Measurements from ENCODE around the gene FHIT. TPM values are rescaled to one million over a fixed set of nuclear protein-coding genes. Genes with fewer than 3 reads are reported as not detected.

The FHIT gene
- total RNA-seq, 1 donor from 2014 or later: 20.2 TPM

DNA sequence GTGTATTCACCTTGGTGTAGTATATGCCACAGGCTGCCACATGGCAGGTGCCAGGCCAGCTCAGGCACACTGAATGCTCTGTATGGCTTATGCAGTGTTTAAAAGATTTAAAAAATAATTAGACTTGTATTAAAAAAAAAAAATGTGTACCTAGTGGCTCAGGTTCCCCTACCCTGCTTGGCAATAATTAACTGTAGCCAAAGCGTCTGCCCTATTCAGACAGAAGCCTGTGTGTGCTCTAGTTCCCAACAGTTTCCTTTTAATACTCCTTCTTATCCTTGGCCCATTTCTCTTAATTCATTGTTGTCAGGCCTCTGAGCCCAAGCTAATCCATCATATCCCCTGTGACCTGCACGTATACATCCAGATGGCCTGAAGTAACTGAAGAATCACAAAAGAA is 1449.2 kb downstream of the FHIT start:
- no peak overlapping the region for H3K27ac Mint-ChIP-seq (ENCODE audit: unreplicated experiment)
- no peaks in the 10 kb centered on the region for H3K4me1 Mint-ChIP-seq (ENCODE audit: unreplicated experiment)

GRCh38 chr3:59800481-59800880 is 1450.8 kb downstream of the FHIT start:
- no peak overlapping the region for H3K4me3 Mint-ChIP-seq (ENCODE audit: unreplicated experiment)
- H3K9me3 Mint-ChIP-seq (ENCODE audit: unreplicated experiment): no peaks in the 10 kb centered on the region
- no peak overlapping the region for H3K27ac Mint-ChIP-seq (ENCODE audit: unreplicated experiment)
- peaks cover 1% of the 10 kb centered on the region for H3K27me3 Mint-ChIP-seq (ENCODE audit: unreplicated experiment)
- DNase-seq (ENCODE audit: low spot score): no peak
- no peaks in the 10 kb centered on the region for H3K4me1 Mint-ChIP-seq (ENCODE audit: unreplicated experiment)
- H3K36me3 Mint-ChIP-seq (ENCODE audit: low read depth, unreplicated experiment): no peaks in the 10 kb centered on the region
- TF ChIP-seq, protein P1, sequence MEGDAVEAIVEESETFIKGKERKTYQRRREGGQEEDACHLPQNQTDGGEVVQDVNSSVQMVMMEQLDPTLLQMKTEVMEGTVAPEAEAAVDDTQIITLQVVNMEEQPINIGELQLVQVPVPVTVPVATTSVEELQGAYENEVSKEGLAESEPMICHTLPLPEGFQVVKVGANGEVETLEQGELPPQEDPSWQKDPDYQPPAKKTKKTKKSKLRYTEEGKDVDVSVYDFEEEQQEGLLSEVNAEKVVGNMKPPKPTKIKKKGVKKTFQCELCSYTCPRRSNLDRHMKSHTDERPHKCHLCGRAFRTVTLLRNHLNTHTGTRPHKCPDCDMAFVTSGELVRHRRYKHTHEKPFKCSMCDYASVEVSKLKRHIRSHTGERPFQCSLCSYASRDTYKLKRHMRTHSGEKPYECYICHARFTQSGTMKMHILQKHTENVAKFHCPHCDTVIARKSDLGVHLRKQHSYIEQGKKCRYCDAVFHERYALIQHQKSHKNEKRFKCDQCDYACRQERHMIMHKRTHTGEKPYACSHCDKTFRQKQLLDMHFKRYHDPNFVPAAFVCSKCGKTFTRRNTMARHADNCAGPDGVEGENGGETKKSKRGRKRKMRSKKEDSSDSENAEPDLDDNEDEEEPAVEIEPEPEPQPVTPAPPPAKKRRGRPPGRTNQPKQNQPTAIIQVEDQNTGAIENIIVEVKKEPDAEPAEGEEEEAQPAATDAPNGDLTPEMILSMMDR (IDR thresholded peaks at IDR 0.05; ENCODE audit: unreplicated experiment): no peak

More for the DNA sequence above, 1449.2 kb downstream of the FHIT start:
- DNase-seq (ENCODE audit: low spot score): no peak
- TF ChIP-seq, protein P1 (IDR thresholded peaks at IDR 0.05; ENCODE audit: unreplicated experiment): no peak
- Mint-ChIP-seq H3K4me3 (ENCODE audit: unreplicated experiment) (no peak overlapping the region), H3K27me3 (ENCODE audit: unreplicated experiment) (peaks cover 1% of the 10 kb centered on the region), H3K9me3 (ENCODE audit: unreplicated experiment) (no peaks in the 10 kb centered on the region), H3K36me3 (ENCODE audit: low read depth, unreplicated experiment) (no peaks in the 10 kb centered on the region)

GRCh38 chr3:59798372-59799086 is 1452.7 kb downstream of the FHIT start:
- Mint-ChIP-seq H3K4me1 (ENCODE audit: unreplicated experiment) (no peaks in the 10 kb centered on the region), H3K27ac (ENCODE audit: unreplicated experiment) (no peak overlapping the region), H3K4me3 (ENCODE audit: unreplicated experiment) (no peak overlapping the region), H3K36me3 (ENCODE audit: low read depth, unreplicated experiment) (no peaks in the 10 kb centered on the region), H3K27me3 (ENCODE audit: unreplicated experiment) (no peaks in the 10 kb centered on the region), H3K9me3 (ENCODE audit: unreplicated experiment) (no peaks in the 10 kb centered on the region)
- DNase-seq (ENCODE audit: low spot score): no peak
- TF ChIP-seq, protein P1 (IDR thresholded peaks at IDR 0.05; ENCODE audit: unreplicated experiment): no peak

DNA sequence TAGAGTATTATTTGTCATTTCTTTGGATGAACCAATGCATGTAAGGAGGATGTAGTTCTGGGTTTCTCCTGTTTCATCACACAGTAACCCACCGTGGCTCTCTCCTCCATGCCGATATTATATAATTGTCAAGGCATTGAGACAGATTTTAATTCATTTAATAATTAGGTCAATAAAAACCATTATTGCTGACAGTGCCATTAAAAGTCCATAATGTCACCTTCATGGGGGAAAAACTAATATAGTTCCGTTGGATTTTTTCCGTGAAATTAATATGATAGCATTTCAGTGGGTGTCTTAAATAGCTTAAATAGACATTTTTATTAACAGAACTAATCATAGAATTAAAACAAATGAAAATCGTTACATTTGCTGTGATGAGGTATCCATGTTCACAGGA is 1453.7 kb downstream of the FHIT start:
- no peaks in the 10 kb centered on the region for H3K36me3 Mint-ChIP-seq (ENCODE audit: low read depth, unreplicated experiment)
- H3K4me1 Mint-ChIP-seq (ENCODE audit: unreplicated experiment): no peaks in the 10 kb centered on the region
- no peak for DNase-seq (ENCODE audit: low spot score)
- no peaks in the 10 kb centered on the region for H3K27me3 Mint-ChIP-seq (ENCODE audit: unreplicated experiment)
- H3K9me3 Mint-ChIP-seq (ENCODE audit: unreplicated experiment): no peaks in the 10 kb centered on the region
- H3K27ac Mint-ChIP-seq (ENCODE audit: unreplicated experiment): no peak overlapping the region
- no peak overlapping the region for H3K4me3 Mint-ChIP-seq (ENCODE audit: unreplicated experiment)
- TF ChIP-seq, protein P1 (IDR thresholded peaks at IDR 0.05; ENCODE audit: unreplicated experiment): no peak

DNA sequence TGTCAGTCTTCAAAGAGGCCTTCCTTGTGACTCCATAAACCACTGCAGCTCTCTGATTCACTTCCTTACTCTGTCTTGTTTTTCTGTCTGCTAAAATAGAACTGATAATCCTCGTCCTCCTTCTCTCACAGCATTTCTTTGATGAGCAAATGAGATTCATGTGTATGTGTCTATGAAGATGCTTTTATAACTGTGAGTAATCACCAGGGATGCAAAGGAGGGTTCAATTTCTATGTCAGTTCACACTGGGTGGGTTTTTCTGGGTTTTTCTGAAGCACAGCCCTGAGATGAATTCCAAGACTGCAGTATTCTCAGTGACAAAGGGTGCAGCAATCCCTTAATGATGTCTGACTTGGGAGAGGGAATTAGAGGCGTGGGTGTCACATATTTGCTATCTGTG is 1454.8 kb downstream of the FHIT start:
- no peak overlapping the region for H3K27ac Mint-ChIP-seq (ENCODE audit: unreplicated experiment)
- no peaks in the 10 kb centered on the region for H3K4me1 Mint-ChIP-seq (ENCODE audit: unreplicated experiment)
- H3K4me3 Mint-ChIP-seq (ENCODE audit: unreplicated experiment): no peak overlapping the region
- no peaks in the 10 kb centered on the region for H3K27me3 Mint-ChIP-seq (ENCODE audit: unreplicated experiment)
- DNase-seq (ENCODE audit: low spot score): no peak
- H3K9me3 Mint-ChIP-seq (ENCODE audit: unreplicated experiment): no peaks in the 10 kb centered on the region
- H3K36me3 Mint-ChIP-seq (ENCODE audit: low read depth, unreplicated experiment): no peaks in the 10 kb centered on the region
- TF ChIP-seq, protein P1 (IDR thresholded peaks at IDR 0.05; ENCODE audit: unreplicated experiment): no peak
